GM12878 (cell line): Measurements from ENCODE around the gene TRIP6. TPM values are rescaled to one million over a fixed set of nuclear protein-coding genes. Genes with fewer than 3 reads are reported as not detected.

Source experiments
- ATAC-seq: fragments of 200-7000 bp; cut with Tn5 transposase; 3 replicates; pipeline ENCODE4 v1.9.1; 2020; ENCODE audit warnings: mild to moderate bottlenecking, moderate library complexity
- BruUV-seq: library from RNA; stranded (reverse); fragments of 400-500 nt; replicated peaks from 2 replicates; lab custom pipeline; 2021; lab: Mats Ljungman, UMichigan
- CTCF ChIA-PET: fragments of 300-600 bp; sonication (Branson Sonifier 250); formaldehyde crosslinking; extraction: SDS; loops from one replicate; lab custom pipeline; 2021; ENCODE audit warnings: inconsistent platforms; lab: Yijun Ruan, JAX
- POLR2A ChIA-PET: fragments of 350-600 bp; formaldehyde crosslinking; extraction: SDS; loops from one replicate; lab custom pipeline; 2021; ENCODE audit warnings: inconsistent platforms; lab: Charles Lee
- RAD21 ChIA-PET: fragments of 300-600 bp; sonication (Branson Sonifier 250); formaldehyde crosslinking; loops from one replicate; lab custom pipeline; 2023; ENCODE audit warnings: antibody characterized with exemption; ENCODE audit not compliant: unreplicated experiment; lab: Charles Lee
- SMC1A ChIA-PET: fragments of 300-600 bp; sonication (Branson Sonifier 250); formaldehyde crosslinking; loops from one replicate; lab custom pipeline; 2023; ENCODE audit not compliant: unreplicated experiment, uncharacterized antibody; lab: Charles Lee
- DNase-seq: peaks from one replicate; pipeline ENCODE4 v3.0.0-alpha.2; 2011; ENCODE audit warnings: low read depth, low spot score
- FAIRE-seq: peaks from 3 replicates; lab custom pipeline; 2011; peaks lifted over from hg19 to GRCh38; lab: Jason Lieb, UNC
- H2AFZ ChIP-seq: 2 replicates; pipeline ENCODE4 v1.6.0; 2011; ENCODE audit warnings: low read depth, low read length, control low read depth; ENCODE audit not compliant: control insufficient read depth
- H3K27ac ChIP-seq: 2 replicates; pipeline ENCODE4 v1.5.1; 2011; ENCODE audit warnings: control low read depth; ENCODE audit not compliant: control insufficient read depth, insufficient read depth
- H3K27me3 ChIP-seq, 2 experiments: replicated peaks in 1 of 2; 2 replicates each; pipeline versions ENCODE4 v1.6.0 to v1.6.1; 2011; ENCODE audit warnings: low read length in 1 of 2; ENCODE audit not compliant: control insufficient read depth in 2 of 2, insufficient read depth in 2 of 2
- H3K36me3 ChIP-seq, 2 experiments: 2 replicates each; pipeline ENCODE4 v1.5.1; 2011; ENCODE audit warnings: low read length in 1 of 2; ENCODE audit not compliant: control insufficient read depth in 2 of 2, insufficient read depth in 2 of 2
- H3K4me1 ChIP-seq: 2 replicates; pipeline ENCODE4 v1.6.1; 2011; ENCODE audit warnings: mild to moderate bottlenecking, low read length, moderate library complexity, mixed read lengths; ENCODE audit not compliant: control insufficient read depth, insufficient read depth
- H3K4me2 ChIP-seq: 2 replicates; pipeline ENCODE4 v1.6.0; 2011; ENCODE audit warnings: control low read depth; ENCODE audit not compliant: control insufficient read depth, insufficient read depth
- H3K4me3 ChIP-seq: fragments of 200-600 bp; sonication (generic); 2 replicates; pipeline ENCODE4 v1.5.1; 2016
- H3K79me2 ChIP-seq: 2 replicates; pipeline ENCODE4 v1.6.0; 2011; ENCODE audit warnings: low read length; ENCODE audit not compliant: control insufficient read depth, insufficient read depth
- H3K9ac ChIP-seq: 2 replicates; pipeline ENCODE4 v1.8.0; 2011; ENCODE audit warnings: low read length, control low read depth, mixed read lengths; ENCODE audit not compliant: control insufficient read depth, insufficient read depth
- H3K9me3 ChIP-seq: replicated peaks from 3 replicates; pipeline ENCODE4 v1.5.1; 2011; ENCODE audit warnings: mild to moderate bottlenecking, low read length; ENCODE audit not compliant: control insufficient read depth, insufficient read depth
- H4K20me1 ChIP-seq: 2 replicates; pipeline ENCODE4 v1.6.0; 2011; ENCODE audit not compliant: control insufficient read depth, insufficient read depth
- CHD2 ChIP-seq: IDR thresholded peaks from 2 replicates; pipeline ENCODE4 v1.6.1; 2011; ENCODE audit warnings: low read depth, low read length, improper control_type of control experiment, borderline replicate concordance
- FOXM1 ChIP-seq: IDR thresholded peaks from 2 replicates; pipeline ENCODE4 v1.6.1; 2012; ENCODE audit warnings: low read depth, mild to moderate bottlenecking, inconsistent platforms, low read length, moderate library complexity
- MYC ChIP-seq: IDR thresholded peaks from 2 replicates; pipeline ENCODE4 v1.6.1; 2011; ENCODE audit warnings: mild to moderate bottlenecking, low read length, moderate library complexity, inconsistent platforms; ENCODE audit not compliant: insufficient read depth, insufficient replicate concordance, insufficient read length, severe bottlenecking
- NFYA ChIP-seq: IDR thresholded peaks from 2 replicates; pipeline ENCODE4 v1.6.1; 2011; ENCODE audit warnings: low read depth, mild to moderate bottlenecking, low read length, improper control_type of control experiment, borderline replicate concordance
- POLR2A ChIP-seq: IDR thresholded peaks from 2 replicates; pipeline ENCODE4 v1.6.1; 2011; ENCODE audit warnings: low read depth, mild to moderate bottlenecking, low read length
- RUNX3 ChIP-seq: IDR thresholded peaks from 2 replicates; pipeline ENCODE4 v1.6.1; 2012; ENCODE audit warnings: low read length, inconsistent platforms
- SREBF2 ChIP-seq: IDR thresholded peaks from 2 replicates; pipeline ENCODE4 v1.6.1; 2012; ENCODE audit warnings: mild to moderate bottlenecking, low read length
- WGBS: methylation state at CpG from one replicate; pipeline ENCODE4 v1.1.6; 2016; ENCODE audit warnings: low lambda C conversion rate; ENCODE audit not compliant: insufficient replicate concordance, insufficient coverage; ENCODE audit errors: missing lambda C conversion rate; 5-methylcytosine and 5-hydroxymethylcytosine counted together
- in situ Hi-C: fragments of 300-500 bp; cut with MboI; formaldehyde crosslinking; loops from 9 replicates; pipeline ENCODE4 v1.14.3; 2018; ENCODE audit warnings: mixed read lengths
- intact Hi-C: fragments of 100-400 bp; cut with micrococcal nuclease; formaldehyde crosslinking; loops from one replicate; pipeline ENCODE4 v1.14.2; 2022; ENCODE audit not compliant: unreplicated experiment
- polyA plus RNA-seq, 11 experiments: library from polyadenylated mRNA; depleted of rRNA in 4 of 11; unstranded in 6 of 11; stranded (reverse) in 5 of 11; fragments of >200 nt; fragmentation: Nextera tagmentation in 4 of 11; fragmentation: Illumina TruSeq in 1 of 11; extraction: Ambion mirVana in 4 of 11; extraction: Trizol in 1 of 11; gene quantifications; 1 replicate in 1 of 11; 2 replicates in 10 of 11; pipeline versions ENCODE4 v1.2.1 to v1.2.3, GENCODE V29; 2011 to 2016; ENCODE audit warnings: inconsistent platforms in 2 of 11, missing spikeins in 2 of 11, low read depth in 1 of 11
- total RNA-seq, 4 experiments: library from RNA; depleted of rRNA in 3 of 4; stranded (reverse); fragments of >200 nt in 3 of 4; fragmentation: Illumina TruSeq in 1 of 4; extraction: Trizol in 1 of 4; gene quantifications; 2 replicates each; pipeline versions ENCODE4 v1.2.1 to v1.2.3, GENCODE V29; 2013 to 2021
- TF ChIP-seq, protein P1 (sequence below): fragments of 450-650 bp; IDR thresholded peaks from 2 replicates; pipeline ENCODE4 v1.6.1; 2017; ENCODE audit warnings: borderline replicate concordance

TRIP6 gene
- total and polyA plus RNA-seq, 10 of the 15 experiments (the other 5 are each of a cell fraction or from before 2014, with no cell fraction given): 2.5 to 47.4 (median 25.5) TPM

DNA sequence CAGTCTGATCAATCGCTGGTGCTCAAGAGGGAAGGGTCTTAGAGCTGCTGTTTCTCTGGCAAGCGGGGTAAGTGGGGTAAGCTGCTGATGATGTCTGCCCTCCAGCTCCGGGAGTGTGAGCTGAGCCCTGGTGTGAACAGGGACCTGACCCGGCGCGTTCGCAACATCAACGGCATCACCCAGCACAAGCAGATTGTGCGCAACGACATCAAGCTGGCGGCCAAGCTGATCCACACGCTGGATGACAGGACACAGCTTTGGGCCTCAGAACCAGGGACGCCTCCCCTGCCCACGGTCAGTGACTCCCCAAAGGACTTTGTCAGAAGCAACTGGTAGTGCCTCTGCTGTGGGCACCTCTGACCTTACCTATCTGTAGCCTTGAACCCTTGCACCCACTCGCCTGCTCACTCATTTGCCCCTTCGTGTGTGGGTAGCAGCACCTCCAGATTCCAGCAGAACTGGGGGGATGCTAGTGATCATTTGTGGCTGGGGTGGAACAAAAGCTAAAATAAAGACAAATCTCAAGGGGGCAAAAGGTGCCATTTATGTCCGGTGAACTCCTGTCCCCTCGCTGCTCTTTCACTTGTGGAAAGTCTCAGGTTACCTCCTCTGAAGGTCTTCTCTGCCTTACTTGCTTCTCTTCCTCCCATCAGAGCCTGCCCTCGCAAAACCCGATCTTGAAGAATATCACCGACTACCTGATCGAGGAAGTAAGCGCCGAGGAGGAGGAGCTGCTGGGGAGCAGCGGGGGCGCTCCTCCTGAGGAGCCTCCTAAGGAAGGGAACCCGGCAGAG lies 19.2 kb downstream of the TRIP6 start:
- SMC1A ChIA-PET: interaction anchor here (1.1 to 4.4 kb wide), 3 partner anchors 9 to 191 kb away, joined by 3 to 33 read pairs (median 3); no protein-coding TSS in a partner anchor

More for the DNA sequence above, 19.2 kb downstream of the TRIP6 start:
- Histone ChIP-seq H3K27me3 (no peaks in the 10 kb centered on the region), H3K27ac (no peak overlapping the region), H3K9ac (no peak overlapping the region), H3K36me3 (peaks cover 29 to 56% of the 10 kb centered on the region in 2 experiments), H3K79me2 (peaks cover 21% of the 10 kb centered on the region), H2AFZ (no peak overlapping the region), H3K4me1 (peaks cover 30% of the 10 kb centered on the region), H3K9me3 (no peaks in the 10 kb centered on the region), H3K4me3 (no peak overlapping the region), H4K20me1 (no peaks in the 10 kb centered on the region; the same call in 1 of the 2 replicates), H3K4me2 (no peak overlapping the region)
- intact Hi-C loops: no loop called here
- DNase-seq (no peak), ATAC-seq (no peak), FAIRE-seq (no peak)
- CTCF ChIA-PET: interaction anchor here (0.6 to 1.2 kb wide), 3 partner anchors 8 to 358 kb away, joined by 3 to 7 read pairs (median 5); no protein-coding TSS in a partner anchor
- RAD21 ChIA-PET: interaction anchor here (1.8 to 1.9 kb wide), 2 partner anchors 11 to 34 kb away, joined by 6 to 7 read pairs; partner anchors contain the start of genes SLC12A9 and SRRT
- WGBS: 94% methylated on average over 27 of the region's 27 CpGs
- POLR2A ChIA-PET: interaction anchor here (0.5 to 6.7 kb wide), 4 partner anchors 10 to 139 kb away, joined by 3 to 131 read pairs (median 5); partner anchors contain the start of gene SRRT
- in situ Hi-C loops: no loop called here
- no TSS peak for BruUV-seq
- no peak for TF ChIP-seq RUNX3
- TF ChIP-seq FOXM1: no peak
- TF ChIP-seq, protein P1, sequence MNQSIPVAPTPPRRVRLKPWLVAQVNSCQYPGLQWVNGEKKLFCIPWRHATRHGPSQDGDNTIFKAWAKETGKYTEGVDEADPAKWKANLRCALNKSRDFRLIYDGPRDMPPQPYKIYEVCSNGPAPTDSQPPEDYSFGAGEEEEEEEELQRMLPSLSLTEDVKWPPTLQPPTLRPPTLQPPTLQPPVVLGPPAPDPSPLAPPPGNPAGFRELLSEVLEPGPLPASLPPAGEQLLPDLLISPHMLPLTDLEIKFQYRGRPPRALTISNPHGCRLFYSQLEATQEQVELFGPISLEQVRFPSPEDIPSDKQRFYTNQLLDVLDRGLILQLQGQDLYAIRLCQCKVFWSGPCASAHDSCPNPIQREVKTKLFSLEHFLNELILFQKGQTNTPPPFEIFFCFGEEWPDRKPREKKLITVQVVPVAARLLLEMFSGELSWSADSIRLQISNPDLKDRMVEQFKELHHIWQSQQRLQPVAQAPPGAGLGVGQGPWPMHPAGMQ: no peak
- no peak for TF ChIP-seq CHD2
- TF ChIP-seq MYC: no peak
- TF ChIP-seq SREBF2: no peak
- TF ChIP-seq POLR2A: peak; percentile 36; the same call in 1 of the 2 replicates
- TF ChIP-seq NFYA: no peak
